Aorta (tissue), 5 donors: ENCODE data around the gene IRF7. TPM values are rescaled to one million over a fixed set of nuclear protein-coding genes. Genes with fewer than 3 reads are reported as not detected.

Experiments
- ATAC-seq: fragments of 200-7000 bp; cut with Tn5 transposase; one replicate; pipeline ENCODE4 v1.9.1; 2022; ENCODE audit warnings: moderate library complexity; ENCODE audit not compliant: low FRiP score
- DNase-seq, 2 donors: peaks; one replicate each; pipeline ENCODE4 v3.0.0-alpha.2; 2020
- H3K27ac ChIP-seq, 2 donors: one replicate each; pipeline ENCODE4 v1.5.1; 2013; ENCODE audit warnings: low read length in 2 of 2, mild to moderate bottlenecking in 2 of 2, moderate library complexity in 2 of 2, control low read depth in 1 of 2, inconsistent platforms in 1 of 2, low read depth in 1 of 2
- H3K27me3 ChIP-seq, 2 donors: one replicate each; pipeline ENCODE4 v1.6.1; 2013; ENCODE audit warnings: control low read depth in 1 of 2, low read length in 1 of 2, mild to moderate bottlenecking in 1 of 2, moderate library complexity in 1 of 2; ENCODE audit not compliant: insufficient read depth in 2 of 2, control insufficient read depth in 1 of 2
- H3K36me3 ChIP-seq, 2 donors: one replicate each; pipeline ENCODE4 v1.6.1; 2013; ENCODE audit warnings: control low read depth in 1 of 2, low read length in 1 of 2, mild to moderate bottlenecking in 1 of 2; ENCODE audit not compliant: insufficient read depth in 2 of 2, control insufficient read depth in 1 of 2
- H3K4me1 ChIP-seq, 2 donors: one replicate each; pipeline ENCODE4 v1.6.1; 2013; ENCODE audit warnings: low read length in 2 of 2, control low read depth in 1 of 2, mild to moderate bottlenecking in 1 of 2, moderate library complexity in 1 of 2; ENCODE audit not compliant: insufficient read depth in 2 of 2, control insufficient read depth in 1 of 2
- H3K4me3 ChIP-seq, 2 donors: one replicate each; pipeline ENCODE4 v1.5.1; 2013; ENCODE audit warnings: low read length in 2 of 2, control low read depth in 1 of 2, mild to moderate bottlenecking in 1 of 2
- H3K9me3 ChIP-seq: one replicate; pipeline ENCODE4 v1.6.1; 2013; ENCODE audit warnings: mild to moderate bottlenecking, low read length; ENCODE audit not compliant: control insufficient read depth
- WGBS, 2 donors: extraction: QIAGEN DNeasy Blood & Tissue Kit; methylation state at CpG; one replicate each; pipeline ENCODE4 v1.1.7; 2013; 5-methylcytosine and 5-hydroxymethylcytosine counted together
- intact Hi-C, 2 donors: fragments of 100-400 bp; cut with DNase I; formaldehyde crosslinking; loops; one replicate each; pipeline versions ENCODE4 v1.14.2 to v1.15.0; 2022
- polyA plus RNA-seq, 2 donors: library from polyadenylated mRNA; stranded (reverse); fragments of 200-250 nt; gene quantifications; one replicate each; pipeline ENCODE4 v1.2.3, GENCODE V29; 2013
- total RNA-seq, 2 donors: library from RNA; stranded (reverse); fragmentation: NEBNext Ultra II Directional; extraction: Animal tissue kit (Norgen Biotek cat#: 25700); gene quantifications; one replicate each; pipeline ENCODE4 v1.2.1, GENCODE V29; 2021
- donor health status: healthy with polysubstance abuse.
- donor health status: Bipolar disorder and iron deficiency.
- donor health status: DM: no; HTN: no; CAD: no.
- donor health status: DM: no; HTN: no; CAD: no.
- donor health status: DM: yes; HTN: yes; CAD: no.

The IRF7 gene
- total and polyA plus RNA-seq, 4 donors, result 13.4 to 30.9 (median 26.3) TPM

DNA sequence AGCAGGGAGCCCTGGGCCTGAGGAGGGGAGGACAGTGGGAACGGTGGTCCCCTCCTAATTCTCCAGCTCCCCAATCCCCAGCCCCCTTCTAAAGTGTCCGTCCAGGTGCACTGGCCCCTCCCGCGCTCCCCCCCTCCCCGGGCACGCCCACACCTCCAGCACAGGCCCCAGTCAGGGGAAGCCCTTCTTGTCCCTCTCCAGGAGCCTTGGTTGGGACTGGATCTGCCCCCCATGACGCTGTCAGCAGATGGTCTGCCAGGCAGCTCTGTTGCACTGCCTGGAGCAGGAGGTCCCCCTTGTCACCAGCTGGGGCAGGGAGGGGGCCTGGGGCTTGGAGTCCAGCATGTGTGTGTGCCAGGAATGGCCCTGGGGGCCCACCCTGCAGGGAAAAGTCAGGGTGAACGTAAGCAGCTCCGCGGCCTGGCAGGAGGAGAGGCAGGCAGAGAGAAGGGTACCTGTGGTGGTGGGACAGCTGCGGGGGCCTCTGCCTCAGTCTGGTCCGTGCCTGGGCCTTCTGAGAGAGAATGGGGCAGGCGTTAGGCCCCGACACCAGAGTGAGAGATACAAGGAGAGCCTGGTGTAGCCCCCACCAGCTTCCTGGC lies 1.6 kb downstream of the IRF7 start:
- no peaks in the 10 kb centered on the region for H3K4me1 ChIP-seq
- intact Hi-C loops, result loop anchor here in 1 of 2 donors (5.0 kb wide), 1 partner anchor 37 kb away; the partner anchor contains the start of gene PHRF1
- H3K4me3 ChIP-seq, result no peak overlapping the region
- peaks cover 0 to 2% of the 10 kb centered on the region in 2 donors for H3K36me3 ChIP-seq
- ATAC-seq (no peak), DNase-seq (no peak)
- no peaks in the 10 kb centered on the region for H3K27me3 ChIP-seq
- H3K27ac ChIP-seq, result peak overlapping the region in 1 of 2 donors; percentile 23
- 65 to 80% methylated on average over 13 to 14 of the region's 14 CpGs for WGBS, 2 donors
- no peaks in the 10 kb centered on the region for H3K9me3 ChIP-seq

DNA sequence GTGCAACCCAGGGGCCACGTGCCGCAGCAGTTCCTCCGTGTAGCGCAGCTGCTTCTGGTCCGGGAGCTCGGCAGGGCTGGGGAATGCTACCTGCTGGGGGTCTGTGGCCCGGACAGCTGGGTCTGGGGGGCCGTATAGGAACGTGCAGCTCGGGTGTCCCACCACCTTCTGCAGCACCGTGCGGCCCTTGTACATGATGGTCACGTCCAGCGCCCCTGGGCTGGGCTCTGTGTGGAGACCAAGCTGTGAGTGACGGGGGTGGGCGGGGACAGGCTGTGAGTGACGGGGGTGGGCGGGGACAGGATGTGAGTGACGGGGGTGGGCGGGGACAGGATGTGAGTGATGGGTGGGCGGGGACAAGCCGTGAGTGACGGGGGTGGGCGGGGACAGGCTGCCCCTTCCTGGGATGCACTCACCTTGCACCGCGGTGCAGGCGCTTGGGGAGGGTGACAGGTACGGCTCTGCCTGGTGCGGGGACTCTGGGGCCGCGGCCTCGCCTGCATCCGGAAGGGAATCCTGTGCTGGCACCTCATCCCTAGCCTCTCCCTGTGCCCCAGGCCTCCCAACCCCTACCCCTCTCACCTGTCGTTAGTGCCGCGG lies 2.3 kb downstream of the IRF7 start:
- Histone ChIP-seq H3K4me3 (no peak overlapping the region), H3K4me1 (no peaks in the 10 kb centered on the region), H3K36me3 (peaks cover 0 to 5% of the 10 kb centered on the region in 2 donors), H3K9me3 (no peaks in the 10 kb centered on the region), H3K27me3 (no peaks in the 10 kb centered on the region), H3K27ac (no peak overlapping the region)
- intact Hi-C loops, result loop anchor here in 1 of 2 donors (5.0 kb wide), 1 partner anchor 36 kb away; the partner anchor contains the start of gene PHRF1
- DNase-seq, result peak in 1 of 2 donors; percentile 79
- WGBS, 2 donors, result 62 to 67% methylated on average over 23 to 36 of the region's 36 CpGs
- no peak for ATAC-seq

DNA sequence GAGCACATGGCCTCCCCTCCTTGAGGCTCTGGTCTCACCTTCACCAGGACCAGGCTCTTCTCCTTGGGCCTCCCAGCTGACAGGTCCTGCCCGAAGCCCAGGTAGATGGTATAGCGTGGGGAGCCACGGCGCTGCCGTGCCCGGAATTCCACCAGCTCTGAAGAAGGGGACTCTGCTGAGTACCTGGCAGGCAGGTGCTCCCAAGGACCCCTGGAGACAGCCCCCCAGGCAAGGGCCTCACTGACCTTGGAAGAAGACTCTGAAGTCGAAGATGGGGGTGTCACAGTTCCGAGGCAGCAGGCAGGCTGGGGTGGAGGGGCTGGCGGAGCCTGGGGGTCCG lies 2.8 kb downstream of the IRF7 start:
- Histone ChIP-seq H3K9me3 (no peaks in the 10 kb centered on the region), H3K4me3 (no peak overlapping the region), H3K27me3 (no peaks in the 10 kb centered on the region), H3K36me3 (peaks cover 3 to 5% of the 10 kb centered on the region in 2 donors), H3K27ac (no peak overlapping the region), H3K4me1 (no peaks in the 10 kb centered on the region)
- intact Hi-C loops, result loop anchor here in 1 of 2 donors (5.0 kb wide), 1 partner anchor 36 kb away; the partner anchor contains the start of gene PHRF1
- WGBS, 2 donors, result 93 to 96% methylated on average over 10 of the region's 10 CpGs
- DNase-seq (no peak), ATAC-seq (no peak)

DNA sequence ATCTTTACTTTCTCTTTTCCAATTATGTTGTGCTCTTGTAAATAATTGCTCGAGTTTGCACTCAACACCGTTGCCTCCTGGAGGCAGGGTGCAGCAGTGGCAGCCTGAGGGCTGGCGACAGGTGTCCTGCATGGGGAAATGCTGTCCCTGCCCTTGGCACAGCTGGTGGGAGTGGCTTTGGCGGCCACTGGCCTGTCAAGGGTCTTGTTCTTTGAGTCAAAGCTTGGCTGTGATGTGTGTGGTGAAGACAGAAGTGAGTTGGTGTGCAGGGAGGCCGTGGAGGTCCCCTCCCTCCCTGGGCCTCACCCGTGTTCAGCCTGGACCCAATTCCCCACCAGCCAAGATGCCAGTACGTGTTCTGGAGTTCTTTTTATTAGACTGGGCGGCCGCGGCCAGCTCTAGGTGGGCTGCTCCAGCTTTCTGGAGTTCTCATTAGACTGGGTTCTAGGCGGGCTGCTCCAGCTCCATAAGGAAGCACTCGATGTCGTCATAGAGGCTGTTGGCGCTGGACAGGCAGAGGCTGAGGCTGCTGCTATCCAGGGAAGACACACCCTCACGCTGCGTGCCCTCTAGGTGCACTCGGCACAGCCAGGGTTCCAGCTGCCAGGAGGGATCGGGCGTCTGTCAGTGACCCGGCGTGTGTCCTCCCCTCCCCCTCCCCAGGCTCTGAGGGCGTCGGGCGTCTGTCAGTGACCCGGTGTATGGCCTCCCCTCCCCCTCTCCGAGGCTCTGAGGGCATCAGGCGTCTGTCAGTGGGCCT lies 3.4 kb downstream of the IRF7 start:
- H3K27ac ChIP-seq, result no peak overlapping the region
- H3K36me3 ChIP-seq, result peaks cover 4 to 5% of the 10 kb centered on the region in 2 donors
- H3K4me3 ChIP-seq, result no peak overlapping the region
- peak in 1 of 2 donors; percentile 75 for DNase-seq
- no peak for ATAC-seq
- H3K9me3 ChIP-seq, result no peaks in the 10 kb centered on the region
- 66 to 72% methylated on average over 26 to 27 of the region's 27 CpGs for WGBS, 2 donors
- H3K27me3 ChIP-seq, result no peaks in the 10 kb centered on the region
- H3K4me1 ChIP-seq, result no peaks in the 10 kb centered on the region
- intact Hi-C loops, result loop anchor here in 1 of 2 donors (5.0 kb wide), 1 partner anchor 35 kb away; the partner anchor contains the start of gene PHRF1

DNA sequence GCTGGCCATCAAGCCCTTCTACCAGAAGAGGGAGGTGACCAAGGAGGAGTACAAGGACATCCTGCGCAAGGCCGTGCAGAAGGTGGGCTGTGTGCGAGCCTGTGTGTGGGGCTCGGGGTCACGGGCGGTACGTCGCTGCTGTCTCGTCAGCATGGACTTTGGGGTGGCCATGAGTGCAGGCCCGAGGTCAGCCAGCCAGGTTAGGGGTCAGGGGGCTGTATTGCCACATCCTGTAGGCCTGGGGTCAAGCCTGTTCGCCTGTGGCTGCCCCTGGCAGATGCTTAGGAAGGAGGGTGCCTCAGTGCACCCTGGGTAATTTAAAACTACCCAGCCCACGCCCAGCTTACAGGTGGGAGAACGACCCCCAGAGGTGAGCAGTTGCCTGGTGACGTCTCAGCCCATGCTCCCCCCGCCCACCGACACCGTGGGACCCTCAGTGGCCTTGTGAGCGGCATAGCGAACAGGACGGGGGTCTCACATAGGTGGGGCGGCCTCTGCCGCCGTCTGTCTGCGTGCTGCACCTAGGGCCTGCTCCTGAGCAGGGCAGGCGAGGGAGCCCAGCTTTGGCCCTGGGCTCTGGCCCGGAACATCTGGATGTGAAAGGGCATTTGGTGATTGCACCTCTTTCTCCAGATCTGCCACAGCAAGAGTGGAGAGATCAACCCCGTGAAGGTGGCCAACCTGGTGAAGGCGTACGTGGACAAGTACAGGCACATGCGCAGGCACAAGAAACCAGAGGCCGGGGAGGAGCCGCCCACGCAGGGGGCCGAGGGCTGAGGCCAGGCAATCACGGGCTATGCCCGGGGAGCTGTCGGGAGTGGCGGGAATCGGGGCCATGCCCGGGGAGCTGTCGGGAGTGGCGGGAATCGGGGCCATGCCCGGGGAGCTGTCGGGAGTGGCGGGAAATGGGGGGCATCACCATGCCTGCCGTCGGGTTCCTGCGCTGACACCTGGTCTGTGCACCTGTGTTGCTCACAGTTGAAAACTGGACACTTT lies 4.5 kb downstream of the IRF7 start:
- intact Hi-C loops, result loop anchor here in 1 of 2 donors (5.0 kb wide), 1 partner anchor 34 kb away; the partner anchor contains the start of gene PHRF1
- no peaks in the 10 kb centered on the region for H3K27me3 ChIP-seq
- no peak for ATAC-seq
- H3K27ac ChIP-seq, result no peak overlapping the region
- no peaks in the 10 kb centered on the region for H3K9me3 ChIP-seq
- H3K4me3 ChIP-seq, result no peak overlapping the region
- peaks cover 4 to 6% of the 10 kb centered on the region in 2 donors for H3K36me3 ChIP-seq
- no peaks in the 10 kb centered on the region for H3K4me1 ChIP-seq
- 89 to 90% methylated on average over 44 to 49 of the region's 49 CpGs for WGBS, 2 donors
- peak in 1 of 2 donors; percentile 73 for DNase-seq

DNA sequence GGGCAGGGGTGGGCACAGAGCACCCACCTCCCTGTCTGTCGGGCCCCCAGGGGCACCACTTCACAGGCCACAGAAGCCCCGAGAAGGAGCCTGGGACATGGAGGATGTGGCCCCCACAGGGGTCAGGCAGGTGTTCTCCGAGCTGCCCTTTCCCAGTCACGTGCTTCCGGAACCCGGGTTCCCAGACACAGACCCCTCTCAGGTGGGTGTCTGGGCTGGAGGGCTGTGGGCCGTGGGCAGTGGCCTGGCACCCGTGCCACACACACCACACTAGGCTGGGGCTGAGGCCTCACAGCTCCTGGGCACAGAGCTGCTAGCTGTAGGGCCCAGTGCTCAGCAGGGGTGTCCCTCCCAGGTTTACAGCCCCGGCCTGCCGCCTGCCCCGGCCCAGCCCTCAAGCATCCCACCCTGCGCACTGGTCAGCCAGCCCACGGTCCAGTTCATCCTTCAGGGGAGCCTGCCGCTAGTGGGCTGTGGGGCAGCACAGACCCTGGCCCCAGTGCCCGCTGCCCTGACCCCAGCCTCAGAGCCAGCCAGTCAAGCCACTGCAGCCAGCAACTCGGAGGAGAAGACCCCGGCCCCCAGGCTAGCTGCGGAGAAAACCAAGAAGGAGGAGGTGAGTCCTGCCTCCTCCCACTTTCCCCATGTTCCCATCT lies 5.5 kb downstream of the IRF7 start:
- H3K27me3 ChIP-seq, result no peaks in the 10 kb centered on the region
- no peaks in the 10 kb centered on the region for H3K9me3 ChIP-seq
- ATAC-seq (no peak), DNase-seq (peak in 1 of 2 donors; percentile 70)
- no peaks in the 10 kb centered on the region for H3K4me1 ChIP-seq
- H3K4me3 ChIP-seq, result no peak overlapping the region
- intact Hi-C loops, result loop anchor here in 1 of 2 donors (5.0 kb wide), 1 partner anchor 33 kb away; the partner anchor contains the start of gene PHRF1
- peaks cover 4 to 6% of the 10 kb centered on the region in 2 donors for H3K36me3 ChIP-seq
- H3K27ac ChIP-seq, result no peak overlapping the region
- 92 to 95% methylated on average over 18 of the region's 18 CpGs for WGBS, 2 donors

DNA sequence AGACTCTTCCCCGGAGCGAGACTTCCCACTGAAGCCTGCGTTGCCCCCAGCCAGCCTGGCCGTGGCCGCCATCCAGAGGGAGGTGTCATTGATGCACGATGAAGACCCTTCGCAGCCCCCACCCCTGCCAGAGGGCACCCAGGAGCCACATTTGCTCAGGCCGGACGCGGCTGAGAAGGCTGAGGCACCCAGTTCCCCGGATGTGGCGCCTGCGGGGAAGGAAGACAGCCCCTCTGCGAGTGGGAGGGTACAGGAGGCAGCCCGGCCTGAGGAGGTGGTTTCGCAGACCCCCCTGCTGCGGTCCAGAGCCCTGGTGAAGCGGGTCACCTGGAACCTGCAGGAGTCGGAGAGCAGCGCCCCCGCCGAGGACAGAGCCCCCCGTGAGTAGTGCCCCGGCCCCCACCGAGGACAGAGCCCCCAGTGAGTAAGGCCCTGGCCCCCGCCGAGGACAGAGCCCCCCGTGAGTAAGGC lies 6.4 kb downstream of the IRF7 start:
- no peak for ATAC-seq
- H3K9me3 ChIP-seq, result no peaks in the 10 kb centered on the region
- no peak overlapping the region for H3K4me3 ChIP-seq
- H3K36me3 ChIP-seq, result peaks cover 4 to 8% of the 10 kb centered on the region in 2 donors
- no peaks in the 10 kb centered on the region for H3K27me3 ChIP-seq
- no peaks in the 10 kb centered on the region for H3K4me1 ChIP-seq
- intact Hi-C loops, result no loop called here
- no peak overlapping the region for H3K27ac ChIP-seq
- DNase-seq, result peak in 1 of 2 donors; percentile 71
- WGBS, 2 donors, result 92% methylated on average over 28 of the region's 28 CpGs
